OCI-LY3 (cell line): Measurements from ENCODE around the gene PDGFA.

Experiments
- CTCF ChIP-seq: fragments of 200-600, 300-600 bp; sonication (generic); IDR thresholded peaks from 2 replicates; pipeline ENCODE4 v1.5.1; 2014; ENCODE audit warnings: antibody characterized with exemption, low read length, low read depth
- EZH2phosphoT487 ChIP-seq: fragments of 200-600 bp; shearing (Covaris generic); IDR thresholded peaks from 2 replicates; pipeline ENCODE4 v1.6.1; 2018; ENCODE audit warnings: antibody characterized with exemption, mixed run types, low read depth

- no peak for TF ChIP-seq CTCF
- TF ChIP-seq EZH2phosphoT487, result no peak
Measured at GRCh38 chr7:479115-479947, 40.3 kb downstream of the PDGFA start.
